Gastroesophageal sphincter (tissue), 4 donors: ENCODE results near the gene NPL. TPM values are rescaled to one million over a fixed set of nuclear protein-coding genes. Genes with fewer than 3 reads are reported as not detected.
A peak's percentile ranks its signal among the peaks of the same experiment; 100 is the strongest.

ENCODE experiments used
- ATAC-seq: fragments of 150-250 bp; one replicate; pipeline ENCODE4 v1.9.1; 2016; ENCODE audit warnings: mild to moderate bottlenecking, moderate library complexity
- H3K27ac ChIP-seq, 4 donors: fragments of 200-600 bp; sonication (generic) in 3 of 4; 1 replicate in 3 of 4; 2 replicates in 1 of 4; pipeline ENCODE4 v1.5.1; 2016 to 2019
- H3K27me3 ChIP-seq: fragments of 200-600 bp; sonication (generic); one replicate; pipeline ENCODE4 v1.5.1; 2019
- H3K36me3 ChIP-seq, 2 donors: fragments of 200-600 bp; sonication (generic); one replicate each; pipeline ENCODE4 v1.5.1; 2019; ENCODE audit warnings: control low read depth in 1 of 2
- H3K4me1 ChIP-seq, 3 donors: fragments of 200-600 bp; sonication (generic); 1 replicate in 2 of 3; 2 replicates in 1 of 3; pipeline ENCODE4 v1.5.1; 2016 to 2019; ENCODE audit warnings: control low read depth in 2 of 3
- H3K4me3 ChIP-seq, 2 donors: fragments of 200-600 bp; sonication (generic); one replicate each; pipeline ENCODE4 v1.5.1; 2019; ENCODE audit warnings: mild to moderate bottlenecking in 1 of 2, moderate library complexity in 1 of 2
- H3K9me3 ChIP-seq, 3 donors: fragments of 200-600 bp; sonication (generic); one replicate each; pipeline ENCODE4 v1.5.1; 2017 to 2019; ENCODE audit warnings: control low read depth in 2 of 3
- EP300 ChIP-seq: sonication (generic); formaldehyde crosslinking; IDR thresholded peaks from one replicate; pipeline ENCODE4 v1.6.1; 2017; ENCODE audit warnings: antibody characterized with exemption, mild to moderate bottlenecking
- POLR2A ChIP-seq, 2 donors: fragments of 450-650 bp; IDR thresholded peaks; one replicate each; pipeline ENCODE4 v1.6.1; 2017; ENCODE audit warnings: antibody characterized with exemption in 2 of 2, mild to moderate bottlenecking in 2 of 2, moderate library complexity in 1 of 2
- POLR2AphosphoS5 ChIP-seq: sonication (generic); formaldehyde crosslinking; IDR thresholded peaks from one replicate; pipeline ENCODE4 v1.6.1; 2017; ENCODE audit warnings: antibody characterized with exemption
- WGBS, 2 donors: methylation state at CpG; one replicate each; pipeline ENCODE4 v1.1.5; 2018; ENCODE audit warnings: low coverage in 1 of 2; 5-methylcytosine and 5-hydroxymethylcytosine counted together
- total RNA-seq, 4 donors: library from RNA; depleted of rRNA; stranded (reverse); fragments of >200 nt; gene quantifications; one replicate each; pipeline ENCODE4 v1.1.0, GENCODE V29; 2016
- TF ChIP-seq, protein P1 (sequence below), 4 experiments: fragments of 200-600 bp in 2 of 4; fragments of 450-650 bp in 2 of 4; sonication (generic) in 1 of 4; IDR thresholded peaks; one replicate each; pipeline ENCODE4 v1.5.1; 2017 to 2019; ENCODE audit warnings: antibody characterized with exemption in 4 of 4, mild to moderate bottlenecking in 2 of 4, moderate library complexity in 2 of 4

Gene NPL
- total RNA-seq, 4 donors from 2014 or later, result 6.8 to 10.2 (median 7.9) TPM

DNA sequence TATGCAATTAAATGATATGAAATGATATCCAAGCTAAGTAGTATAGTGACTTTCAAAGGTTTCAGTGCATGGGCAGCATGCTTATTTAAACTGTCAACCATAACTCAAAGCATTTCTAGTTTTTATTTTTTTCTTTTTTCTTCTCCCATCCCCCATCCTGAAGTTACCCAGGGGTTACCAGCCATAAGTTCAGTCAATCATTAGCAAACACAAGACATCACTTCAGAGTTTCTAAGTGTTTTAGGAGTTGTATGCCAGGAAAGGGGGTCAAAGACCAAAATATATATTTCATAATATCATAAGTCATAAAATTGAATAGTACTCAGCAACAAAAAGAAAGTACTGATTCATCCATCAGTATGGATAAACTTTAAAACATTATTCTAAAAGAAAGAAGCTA lies 78.3 kb downstream of the NPL start:
- no peak overlapping the region for H3K4me3 ChIP-seq
- H3K36me3 ChIP-seq, result peaks cover 8 to 100% of the 10 kb centered on the region in 2 donors
- H3K27me3 ChIP-seq, result no peaks in the 10 kb centered on the region
- H3K4me1 ChIP-seq, result no peaks in the 10 kb centered on the region
- no peak overlapping the region for H3K27ac ChIP-seq
- H3K9me3 ChIP-seq, result no peaks in the 10 kb centered on the region
- TF ChIP-seq EP300, result no peak
- no peak for TF ChIP-seq POLR2A (IDR thresholded peaks at IDR 0.05)
- TF ChIP-seq, protein P1, sequence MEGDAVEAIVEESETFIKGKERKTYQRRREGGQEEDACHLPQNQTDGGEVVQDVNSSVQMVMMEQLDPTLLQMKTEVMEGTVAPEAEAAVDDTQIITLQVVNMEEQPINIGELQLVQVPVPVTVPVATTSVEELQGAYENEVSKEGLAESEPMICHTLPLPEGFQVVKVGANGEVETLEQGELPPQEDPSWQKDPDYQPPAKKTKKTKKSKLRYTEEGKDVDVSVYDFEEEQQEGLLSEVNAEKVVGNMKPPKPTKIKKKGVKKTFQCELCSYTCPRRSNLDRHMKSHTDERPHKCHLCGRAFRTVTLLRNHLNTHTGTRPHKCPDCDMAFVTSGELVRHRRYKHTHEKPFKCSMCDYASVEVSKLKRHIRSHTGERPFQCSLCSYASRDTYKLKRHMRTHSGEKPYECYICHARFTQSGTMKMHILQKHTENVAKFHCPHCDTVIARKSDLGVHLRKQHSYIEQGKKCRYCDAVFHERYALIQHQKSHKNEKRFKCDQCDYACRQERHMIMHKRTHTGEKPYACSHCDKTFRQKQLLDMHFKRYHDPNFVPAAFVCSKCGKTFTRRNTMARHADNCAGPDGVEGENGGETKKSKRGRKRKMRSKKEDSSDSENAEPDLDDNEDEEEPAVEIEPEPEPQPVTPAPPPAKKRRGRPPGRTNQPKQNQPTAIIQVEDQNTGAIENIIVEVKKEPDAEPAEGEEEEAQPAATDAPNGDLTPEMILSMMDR (IDR thresholded peaks at IDR 0.05), result no peak
- TF ChIP-seq POLR2AphosphoS5, result no peak
- ATAC-seq, result no peak

DNA sequence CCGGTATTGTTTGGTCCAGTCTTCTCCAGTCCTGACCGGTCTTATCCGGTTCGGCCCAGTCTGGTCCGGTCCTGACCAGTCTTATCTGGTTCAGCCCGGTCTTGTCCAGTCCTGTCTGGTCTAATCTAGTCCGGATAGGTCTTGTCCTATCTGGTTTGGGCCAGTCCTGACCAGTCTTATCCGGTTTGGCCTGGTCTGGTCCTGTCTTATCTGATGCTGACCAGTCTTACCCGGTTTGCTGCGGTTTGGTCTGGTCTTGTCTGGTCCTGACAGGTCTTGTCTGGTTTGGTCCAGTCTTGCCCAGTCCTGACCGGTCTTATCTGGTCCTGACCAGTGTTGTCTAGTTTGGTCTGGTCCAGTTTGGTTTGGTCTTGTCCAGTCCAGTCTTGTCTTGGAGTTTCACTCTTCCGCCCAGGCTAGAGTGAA lies 79.7 kb downstream of the NPL start:
- H3K27ac ChIP-seq, result no peak overlapping the region
- no peak overlapping the region for H3K4me3 ChIP-seq
- no peaks in the 10 kb centered on the region for H3K27me3 ChIP-seq
- H3K36me3 ChIP-seq, result peaks cover 9 to 100% of the 10 kb centered on the region in 2 donors
- 90 to 92% methylated on average over 5 to 9 of the region's 12 CpGs for WGBS, 2 donors
- no peaks in the 10 kb centered on the region for H3K4me1 ChIP-seq
- TF ChIP-seq, protein P1 (IDR thresholded peaks at IDR 0.05), result no peak
- TF ChIP-seq POLR2AphosphoS5, result no peak
- no peaks in the 10 kb centered on the region for H3K9me3 ChIP-seq
- ATAC-seq, result peak; percentile 22

DNA sequence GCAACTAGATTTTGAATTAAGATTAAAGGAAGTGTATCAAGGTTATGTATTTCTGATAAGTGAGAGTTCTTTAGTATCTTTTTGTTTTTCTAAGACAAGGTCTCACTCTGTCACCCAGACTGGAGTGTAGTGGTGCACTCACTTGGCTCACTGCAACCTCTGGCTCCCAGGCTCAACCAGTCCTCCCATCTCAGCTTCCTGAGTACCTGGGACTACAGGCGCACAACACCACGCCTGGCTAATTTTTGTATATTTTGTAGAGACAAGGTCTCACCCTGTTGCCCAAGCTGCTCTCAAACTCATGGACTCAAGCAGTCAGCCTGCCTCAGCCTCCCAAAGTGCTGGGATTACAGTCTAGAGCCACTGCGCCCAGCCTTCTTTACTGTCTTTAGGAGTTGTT lies 83.3 kb downstream of the NPL start:
- WGBS, 2 donors, result 100% methylated on average over 1 to 2 of the region's 3 CpGs
- Histone ChIP-seq H3K4me1 (no peaks in the 10 kb centered on the region), H3K9me3 (no peaks in the 10 kb centered on the region), H3K36me3 (peaks cover 21 to 100% of the 10 kb centered on the region in 2 donors), H3K27ac (no peak overlapping the region), H3K4me3 (no peak overlapping the region), H3K27me3 (no peaks in the 10 kb centered on the region)
- TF ChIP-seq EP300 (no peak), POLR2A (IDR thresholded peaks at IDR 0.05) (no peak), POLR2AphosphoS5 (no peak)
- TF ChIP-seq, protein P1 (IDR thresholded peaks at IDR 0.05), result no peak
- ATAC-seq, result no peak

DNA sequence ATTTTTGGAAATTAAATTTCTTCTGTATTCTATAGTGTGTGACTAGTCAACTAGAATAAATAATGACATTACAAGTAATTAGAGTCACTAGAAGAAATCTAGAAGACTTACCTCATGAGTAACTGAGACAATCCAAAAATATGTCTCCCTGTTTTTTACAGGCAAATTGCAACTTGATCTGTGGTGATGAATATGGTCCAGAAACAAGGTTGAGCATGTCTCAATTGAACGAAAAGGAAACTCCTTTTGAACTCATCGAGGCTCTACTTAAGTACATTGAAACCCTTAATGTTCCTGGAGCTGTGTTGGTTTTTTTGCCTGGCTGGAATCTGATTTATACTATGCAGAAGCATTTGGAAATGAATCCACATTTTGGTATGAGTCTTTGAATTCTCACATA lies 86.3 kb downstream of the NPL start:
- TF ChIP-seq POLR2AphosphoS5 (no peak), EP300 (no peak), POLR2A (IDR thresholded peaks at IDR 0.05) (no peak)
- TF ChIP-seq, protein P1 (IDR thresholded peaks at IDR 0.05), result no peak
- Histone ChIP-seq H3K36me3 (peaks cover 30 to 100% of the 10 kb centered on the region in 2 donors), H3K27me3 (no peaks in the 10 kb centered on the region), H3K27ac (no peak overlapping the region), H3K4me1 (no peaks in the 10 kb centered on the region), H3K4me3 (no peak overlapping the region), H3K9me3 (no peaks in the 10 kb centered on the region)
- WGBS, 2 donors, result 68 to 82% methylated on average over 2 of the region's 2 CpGs
- no peak for ATAC-seq

DNA sequence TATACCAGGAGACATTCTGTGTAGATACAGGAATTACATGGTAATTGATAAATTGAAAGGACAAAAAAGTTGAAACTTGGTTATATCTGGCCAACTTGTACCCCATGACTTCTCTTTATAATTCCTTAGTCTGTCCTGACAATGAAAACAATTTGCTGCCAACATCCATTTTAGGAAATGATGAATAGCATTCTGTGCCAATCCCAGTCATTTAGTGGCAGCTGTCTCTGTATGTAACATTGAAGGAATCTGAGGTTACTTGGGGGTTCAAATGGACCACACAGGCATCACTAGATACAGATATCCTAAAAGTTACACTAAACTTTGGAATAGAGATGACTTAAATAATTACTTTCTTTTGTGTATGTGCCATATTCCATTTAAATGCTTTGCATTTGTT lies 87.8 kb downstream of the NPL start:
- TF ChIP-seq POLR2AphosphoS5 (no peak), EP300 (no peak), POLR2A (IDR thresholded peaks at IDR 0.05) (no peak)
- Histone ChIP-seq H3K36me3 (peaks cover 35 to 100% of the 10 kb centered on the region in 2 donors), H3K9me3 (no peaks in the 10 kb centered on the region), H3K4me3 (no peak overlapping the region), H3K4me1 (no peaks in the 10 kb centered on the region), H3K27ac (no peak overlapping the region), H3K27me3 (no peaks in the 10 kb centered on the region)
- ATAC-seq, result no peak

DNA sequence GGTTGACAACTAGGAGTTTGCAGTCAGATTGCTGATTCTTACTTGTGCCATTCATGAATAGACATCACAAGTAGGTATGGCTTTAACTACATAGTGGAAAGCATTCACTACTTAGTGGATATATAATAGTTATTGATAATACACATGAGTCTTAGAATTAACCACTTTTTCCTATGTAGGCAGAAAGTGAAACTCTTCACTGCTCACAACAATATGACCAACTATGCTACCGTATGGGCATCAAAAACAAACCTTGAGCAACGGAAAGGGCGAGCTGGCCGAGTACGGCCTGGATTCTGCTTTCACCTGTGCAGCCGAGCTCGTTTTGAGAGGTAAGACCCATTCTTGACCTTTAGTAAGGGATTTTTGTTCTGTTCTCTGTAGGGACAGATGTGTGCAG lies 88.3 kb downstream of the NPL start:
- Histone ChIP-seq H3K36me3 (peaks cover 34 to 100% of the 10 kb centered on the region in 2 donors), H3K4me1 (no peaks in the 10 kb centered on the region), H3K9me3 (no peaks in the 10 kb centered on the region), H3K27me3 (no peaks in the 10 kb centered on the region), H3K4me3 (no peak overlapping the region), H3K27ac (no peak overlapping the region)
- no peak for TF ChIP-seq EP300
- no peak for TF ChIP-seq POLR2A (IDR thresholded peaks at IDR 0.05)
- no peak for TF ChIP-seq POLR2AphosphoS5
- TF ChIP-seq, protein P1 (IDR thresholded peaks at IDR 0.05), result no peak
- 82 to 96% methylated on average over 7 of the region's 7 CpGs for WGBS, 2 donors
- no peak for ATAC-seq
